GM12878 (cell line): Measurements from ENCODE around the gene NIPAL1. TPM values are rescaled to one million over a fixed set of nuclear protein-coding genes. Genes with fewer than 3 reads are reported as not detected.

Experiments
- ATAC-seq: fragments of 200-7000 bp; cut with Tn5 transposase; 3 replicates; pipeline ENCODE4 v1.9.1; 2020; ENCODE audit warnings: mild to moderate bottlenecking, moderate library complexity
- BruUV-seq: library from RNA; stranded (reverse); fragments of 400-500 nt; replicated peaks from 2 replicates; lab custom pipeline; 2021; lab: Mats Ljungman, UMichigan
- CTCF ChIA-PET: fragments of 300-600 bp; sonication (Branson Sonifier 250); formaldehyde crosslinking; extraction: SDS; loops from one replicate; lab custom pipeline; 2021; ENCODE audit warnings: inconsistent platforms; lab: Yijun Ruan, JAX
- POLR2A ChIA-PET: fragments of 350-600 bp; formaldehyde crosslinking; extraction: SDS; loops from one replicate; lab custom pipeline; 2021; ENCODE audit warnings: inconsistent platforms; lab: Charles Lee
- RAD21 ChIA-PET: fragments of 300-600 bp; sonication (Branson Sonifier 250); formaldehyde crosslinking; loops from one replicate; lab custom pipeline; 2023; ENCODE audit warnings: antibody characterized with exemption; ENCODE audit not compliant: unreplicated experiment; lab: Charles Lee
- SMC1A ChIA-PET: fragments of 300-600 bp; sonication (Branson Sonifier 250); formaldehyde crosslinking; loops from one replicate; lab custom pipeline; 2023; ENCODE audit not compliant: unreplicated experiment, uncharacterized antibody; lab: Charles Lee
- DNase-seq: peaks from one replicate; pipeline ENCODE4 v3.0.0-alpha.2; 2011; ENCODE audit warnings: low read depth, low spot score
- FAIRE-seq: peaks from 3 replicates; lab custom pipeline; 2011; peaks lifted over from hg19 to GRCh38; lab: Jason Lieb, UNC
- H2AFZ ChIP-seq: 2 replicates; pipeline ENCODE4 v1.6.0; 2011; ENCODE audit warnings: low read depth, low read length, control low read depth; ENCODE audit not compliant: control insufficient read depth
- H3K27ac ChIP-seq: 2 replicates; pipeline ENCODE4 v1.5.1; 2011; ENCODE audit warnings: control low read depth; ENCODE audit not compliant: control insufficient read depth, insufficient read depth
- H3K27me3 ChIP-seq, 2 experiments: replicated peaks in 1 of 2; 2 replicates each; pipeline versions ENCODE4 v1.6.0 to v1.6.1; 2011; ENCODE audit warnings: low read length in 1 of 2; ENCODE audit not compliant: control insufficient read depth in 2 of 2, insufficient read depth in 2 of 2
- H3K36me3 ChIP-seq, 2 experiments: 2 replicates each; pipeline ENCODE4 v1.5.1; 2011; ENCODE audit warnings: low read length in 1 of 2; ENCODE audit not compliant: control insufficient read depth in 2 of 2, insufficient read depth in 2 of 2
- H3K4me1 ChIP-seq: 2 replicates; pipeline ENCODE4 v1.6.1; 2011; ENCODE audit warnings: mild to moderate bottlenecking, low read length, moderate library complexity, mixed read lengths; ENCODE audit not compliant: control insufficient read depth, insufficient read depth
- H3K4me2 ChIP-seq: 2 replicates; pipeline ENCODE4 v1.6.0; 2011; ENCODE audit warnings: control low read depth; ENCODE audit not compliant: control insufficient read depth, insufficient read depth
- H3K4me3 ChIP-seq: fragments of 200-600 bp; sonication (generic); 2 replicates; pipeline ENCODE4 v1.5.1; 2016
- H3K79me2 ChIP-seq: 2 replicates; pipeline ENCODE4 v1.6.0; 2011; ENCODE audit warnings: low read length; ENCODE audit not compliant: control insufficient read depth, insufficient read depth
- H3K9ac ChIP-seq: 2 replicates; pipeline ENCODE4 v1.8.0; 2011; ENCODE audit warnings: low read length, control low read depth, mixed read lengths; ENCODE audit not compliant: control insufficient read depth, insufficient read depth
- H3K9me3 ChIP-seq: replicated peaks from 3 replicates; pipeline ENCODE4 v1.5.1; 2011; ENCODE audit warnings: mild to moderate bottlenecking, low read length; ENCODE audit not compliant: control insufficient read depth, insufficient read depth
- H4K20me1 ChIP-seq: 2 replicates; pipeline ENCODE4 v1.6.0; 2011; ENCODE audit not compliant: control insufficient read depth, insufficient read depth
- CBFB ChIP-seq: IDR thresholded peaks from 2 replicates; pipeline ENCODE4 v1.6.1; 2016; ENCODE audit warnings: antibody characterized with exemption, low read depth
- CBX3 ChIP-seq: fragments of 200-600 bp; sonication (generic); IDR thresholded peaks from 2 replicates; pipeline ENCODE4 v1.6.1; 2016; ENCODE audit warnings: low read depth, borderline replicate concordance
- ETV6 ChIP-seq, 2 experiments: fragments of 450-650 bp in 1 of 2; IDR thresholded peaks in 1 of 2; conservative IDR thresholded peaks in 1 of 2; 2 replicates each; pipeline ENCODE4 v1.6.1; 2014; ENCODE audit warnings: antibody characterized with exemption in 1 of 2, borderline replicate concordance in 1 of 2, low read depth in 1 of 2, mild to moderate bottlenecking in 1 of 2, moderate library complexity in 1 of 2
- GABPA ChIP-seq: IDR thresholded peaks from 2 replicates; pipeline ENCODE4 v1.6.1; 2014; ENCODE audit warnings: antibody characterized with exemption, low read depth, mild to moderate bottlenecking, inconsistent platforms
- IKZF2 ChIP-seq, 2 experiments: fragments of 450-650 bp; IDR thresholded peaks; 2 replicates each; pipeline ENCODE4 v1.6.1; 2017; ENCODE audit warnings: mild to moderate bottlenecking in 2 of 2, moderate library complexity in 2 of 2
- MXI1 ChIP-seq: fragments of 150-350 bp; IDR thresholded peaks from 2 replicates; pipeline ENCODE4 v1.6.1; 2011; ENCODE audit warnings: low read depth, mild to moderate bottlenecking, inconsistent platforms, low read length, improper control_type of control experiment
- NFYA ChIP-seq: IDR thresholded peaks from 2 replicates; pipeline ENCODE4 v1.6.1; 2011; ENCODE audit warnings: low read depth, mild to moderate bottlenecking, low read length, improper control_type of control experiment, borderline replicate concordance
- POLR2AphosphoS2 ChIP-seq: IDR thresholded peaks from 2 replicates; pipeline ENCODE4 v1.6.1; 2011; ENCODE audit warnings: low read depth, mild to moderate bottlenecking, low read length, improper control_type of control experiment, moderate library complexity
- POU2F2 ChIP-seq: IDR thresholded peaks from 3 replicates; pipeline ENCODE4 v1.6.1; 2011; ENCODE audit warnings: low read depth, mild to moderate bottlenecking, low read length, borderline replicate concordance
- SMARCA5 ChIP-seq: fragments of 450-650 bp; IDR thresholded peaks from 2 replicates; pipeline ENCODE4 v1.6.1; 2017; ENCODE audit warnings: mild to moderate bottlenecking
- ZBED1 ChIP-seq: IDR thresholded peaks from 2 replicates; pipeline ENCODE4 v1.6.1; 2016; ENCODE audit warnings: borderline replicate concordance
- ZNF217 ChIP-seq: fragments of 450-650 bp; IDR thresholded peaks from 2 replicates; pipeline ENCODE4 v1.6.1; 2017; ENCODE audit warnings: antibody characterized with exemption, mild to moderate bottlenecking
- WGBS: methylation state at CpG from one replicate; pipeline ENCODE4 v1.1.6; 2016; ENCODE audit warnings: low lambda C conversion rate; ENCODE audit not compliant: insufficient replicate concordance, insufficient coverage; ENCODE audit errors: missing lambda C conversion rate; 5-methylcytosine and 5-hydroxymethylcytosine counted together
- in situ Hi-C: fragments of 300-500 bp; cut with MboI; formaldehyde crosslinking; loops from 9 replicates; pipeline ENCODE4 v1.14.3; 2018; ENCODE audit warnings: mixed read lengths
- intact Hi-C: fragments of 100-400 bp; cut with micrococcal nuclease; formaldehyde crosslinking; loops from one replicate; pipeline ENCODE4 v1.14.2; 2022; ENCODE audit not compliant: unreplicated experiment
- polyA plus RNA-seq, 11 experiments: library from polyadenylated mRNA; depleted of rRNA in 4 of 11; unstranded in 6 of 11; stranded (reverse) in 5 of 11; fragments of >200 nt; fragmentation: Nextera tagmentation in 4 of 11; fragmentation: Illumina TruSeq in 1 of 11; extraction: Ambion mirVana in 4 of 11; extraction: Trizol in 1 of 11; gene quantifications; 1 replicate in 1 of 11; 2 replicates in 10 of 11; pipeline versions ENCODE4 v1.2.1 to v1.2.3, GENCODE V29; 2011 to 2016; ENCODE audit warnings: inconsistent platforms in 2 of 11, missing spikeins in 2 of 11, low read depth in 1 of 11
- total RNA-seq, 4 experiments: library from RNA; depleted of rRNA in 3 of 4; stranded (reverse); fragments of >200 nt in 3 of 4; fragmentation: Illumina TruSeq in 1 of 4; extraction: Trizol in 1 of 4; gene quantifications; 2 replicates each; pipeline versions ENCODE4 v1.2.1 to v1.2.3, GENCODE V29; 2013 to 2021
- TF ChIP-seq, protein P1 (sequence below): fragments of 450-650 bp; IDR thresholded peaks from 2 replicates; pipeline ENCODE4 v1.6.1; 2017; ENCODE audit warnings: mild to moderate bottlenecking, moderate library complexity
- TF ChIP-seq, protein P2 (sequence below): fragments of 450-650 bp; IDR thresholded peaks from 2 replicates; pipeline ENCODE4 v1.6.1; 2017; ENCODE audit warnings: borderline replicate concordance
- TF ChIP-seq, protein P3 (sequence below): IDR thresholded peaks from 2 replicates; pipeline ENCODE4 v1.6.1; 2012; ENCODE audit warnings: low read depth, low read length, improper control_type of control experiment

NIPAL1 gene
- total and polyA plus RNA-seq, 10 of the 15 experiments (the other 5 are each of a cell fraction or from before 2014, with no cell fraction given): 0.46 to 9.7 (median 5.9) TPM

DNA sequence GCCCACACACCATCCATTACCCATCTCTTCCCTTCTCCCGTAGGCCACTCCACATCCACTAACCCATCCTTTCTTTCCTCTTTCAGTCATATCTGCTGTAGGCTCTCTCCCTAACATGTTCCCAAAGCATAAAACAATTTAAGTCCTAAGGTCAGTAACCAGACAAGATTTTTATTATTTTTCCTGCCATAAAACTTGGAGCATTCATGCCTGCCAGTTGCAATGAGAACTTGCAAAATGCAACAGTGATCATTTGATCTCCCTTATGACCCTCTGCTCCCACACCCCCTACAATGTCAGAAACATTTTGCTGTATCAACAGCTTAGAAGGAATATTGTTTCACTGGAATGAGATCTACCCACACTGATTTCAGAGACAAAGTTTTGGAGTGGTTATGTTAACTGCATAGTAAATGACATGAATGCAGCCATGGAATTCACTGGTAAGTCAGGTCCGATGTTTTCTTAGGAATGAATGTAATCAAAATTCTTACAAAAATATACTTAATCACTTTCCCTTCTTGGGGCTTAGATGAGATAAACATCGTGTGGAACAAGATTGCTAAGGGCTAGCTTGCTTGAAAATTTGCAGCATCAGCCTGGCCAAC, 5.7 kb downstream of the NIPAL1 start:
- Histone ChIP-seq H3K9ac (no peak overlapping the region), H3K79me2 (no peaks in the 10 kb centered on the region), H3K36me3 (no peaks in the 10 kb centered on the region), H3K4me3 (no peak overlapping the region), H4K20me1 (no peaks in the 10 kb centered on the region), H3K4me2 (no peak overlapping the region)
- no peak for DNase-seq
- POLR2A ChIA-PET: no interaction called here
- 61% methylated on average over 3 of the region's 3 CpGs for WGBS
- FAIRE-seq: no peak
- SMC1A ChIA-PET: no interaction called here
- in situ Hi-C loops: no loop called here
- BruUV-seq: no TSS peak
- RAD21 ChIA-PET: no interaction called here
- TF ChIP-seq ETV6 (conservative IDR thresholded peaks at IDR 0.05 in 1 of 2, IDR thresholded peaks at IDR 0.05 in 1 of 2; ENCODE audit: borderline replicate concordance in 1 of 2, low read depth in 1 of 2): no peak
- TF ChIP-seq ZBED1: no peak
- no peak for TF ChIP-seq CBX3
- no peak for TF ChIP-seq MXI1
- TF ChIP-seq POLR2AphosphoS2: no peak
- TF ChIP-seq ZNF217: no peak
- no peak for TF ChIP-seq NFYA
- no peak for TF ChIP-seq POU2F2
- TF ChIP-seq CBFB: no peak
- TF ChIP-seq SMARCA5: no peak
- TF ChIP-seq, protein P1, sequence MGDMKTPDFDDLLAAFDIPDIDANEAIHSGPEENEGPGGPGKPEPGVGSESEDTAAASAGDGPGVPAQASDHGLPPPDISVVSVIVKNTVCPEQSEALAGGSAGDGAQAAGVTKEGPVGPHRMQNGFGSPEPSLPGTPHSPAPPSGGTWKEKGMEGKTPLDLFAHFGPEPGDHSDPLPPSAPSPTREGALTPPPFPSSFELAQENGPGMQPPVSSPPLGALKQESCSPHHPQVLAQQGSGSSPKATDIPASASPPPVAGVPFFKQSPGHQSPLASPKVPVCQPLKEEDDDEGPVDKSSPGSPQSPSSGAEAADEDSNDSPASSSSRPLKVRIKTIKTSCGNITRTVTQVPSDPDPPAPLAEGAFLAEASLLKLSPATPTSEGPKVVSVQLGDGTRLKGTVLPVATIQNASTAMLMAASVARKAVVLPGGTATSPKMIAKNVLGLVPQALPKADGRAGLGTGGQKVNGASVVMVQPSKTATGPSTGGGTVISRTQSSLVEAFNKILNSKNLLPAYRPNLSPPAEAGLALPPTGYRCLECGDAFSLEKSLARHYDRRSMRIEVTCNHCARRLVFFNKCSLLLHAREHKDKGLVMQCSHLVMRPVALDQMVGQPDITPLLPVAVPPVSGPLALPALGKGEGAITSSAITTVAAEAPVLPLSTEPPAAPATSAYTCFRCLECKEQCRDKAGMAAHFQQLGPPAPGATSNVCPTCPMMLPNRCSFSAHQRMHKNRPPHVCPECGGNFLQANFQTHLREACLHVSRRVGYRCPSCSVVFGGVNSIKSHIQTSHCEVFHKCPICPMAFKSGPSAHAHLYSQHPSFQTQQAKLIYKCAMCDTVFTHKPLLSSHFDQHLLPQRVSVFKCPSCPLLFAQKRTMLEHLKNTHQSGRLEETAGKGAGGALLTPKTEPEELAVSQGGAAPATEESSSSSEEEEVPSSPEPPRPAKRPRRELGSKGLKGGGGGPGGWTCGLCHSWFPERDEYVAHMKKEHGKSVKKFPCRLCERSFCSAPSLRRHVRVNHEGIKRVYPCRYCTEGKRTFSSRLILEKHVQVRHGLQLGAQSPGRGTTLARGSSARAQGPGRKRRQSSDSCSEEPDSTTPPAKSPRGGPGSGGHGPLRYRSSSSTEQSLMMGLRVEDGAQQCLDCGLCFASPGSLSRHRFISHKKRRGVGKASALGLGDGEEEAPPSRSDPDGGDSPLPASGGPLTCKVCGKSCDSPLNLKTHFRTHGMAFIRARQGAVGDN: no peak
- TF ChIP-seq, protein P2, sequence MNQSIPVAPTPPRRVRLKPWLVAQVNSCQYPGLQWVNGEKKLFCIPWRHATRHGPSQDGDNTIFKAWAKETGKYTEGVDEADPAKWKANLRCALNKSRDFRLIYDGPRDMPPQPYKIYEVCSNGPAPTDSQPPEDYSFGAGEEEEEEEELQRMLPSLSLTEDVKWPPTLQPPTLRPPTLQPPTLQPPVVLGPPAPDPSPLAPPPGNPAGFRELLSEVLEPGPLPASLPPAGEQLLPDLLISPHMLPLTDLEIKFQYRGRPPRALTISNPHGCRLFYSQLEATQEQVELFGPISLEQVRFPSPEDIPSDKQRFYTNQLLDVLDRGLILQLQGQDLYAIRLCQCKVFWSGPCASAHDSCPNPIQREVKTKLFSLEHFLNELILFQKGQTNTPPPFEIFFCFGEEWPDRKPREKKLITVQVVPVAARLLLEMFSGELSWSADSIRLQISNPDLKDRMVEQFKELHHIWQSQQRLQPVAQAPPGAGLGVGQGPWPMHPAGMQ: no peak
- no peak for TF ChIP-seq IKZF2 (IDR thresholded peaks at IDR 0.05)
- no peak for TF ChIP-seq GABPA
- TF ChIP-seq, protein P3, sequence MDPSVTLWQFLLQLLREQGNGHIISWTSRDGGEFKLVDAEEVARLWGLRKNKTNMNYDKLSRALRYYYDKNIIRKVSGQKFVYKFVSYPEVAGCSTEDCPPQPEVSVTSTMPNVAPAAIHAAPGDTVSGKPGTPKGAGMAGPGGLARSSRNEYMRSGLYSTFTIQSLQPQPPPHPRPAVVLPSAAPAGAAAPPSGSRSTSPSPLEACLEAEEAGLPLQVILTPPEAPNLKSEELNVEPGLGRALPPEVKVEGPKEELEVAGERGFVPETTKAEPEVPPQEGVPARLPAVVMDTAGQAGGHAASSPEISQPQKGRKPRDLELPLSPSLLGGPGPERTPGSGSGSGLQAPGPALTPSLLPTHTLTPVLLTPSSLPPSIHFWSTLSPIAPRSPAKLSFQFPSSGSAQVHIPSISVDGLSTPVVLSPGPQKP: no peak
- TF ChIP-seq, all 136 proteins: peak for 0
- H3K27ac ChIP-seq: no peak overlapping the region
- intact Hi-C loops: no loop called here
- no peaks in the 10 kb centered on the region; a peak in 1 of 4 replicates for H3K27me3 ChIP-seq
- H2AFZ ChIP-seq: no peak overlapping the region
- CTCF ChIA-PET: no interaction called here
- ATAC-seq: no peak
- no peaks in the 10 kb centered on the region for H3K9me3 ChIP-seq
- H3K4me1 ChIP-seq: peaks cover 3% of the 10 kb centered on the region; the same call in 1 of the 2 replicates
